Right atrium auricular region (tissue), 2 donors: ENCODE results near the gene ETFA. TPM values are rescaled to one million over a fixed set of nuclear protein-coding genes. Genes with fewer than 3 reads are reported as not detected.

Source experiments
- DNase-seq: peaks from one replicate; pipeline ENCODE4 v3.0.0-alpha.2; 2019; ENCODE audit warnings: low spot score
- H3K27ac ChIP-seq, 2 donors: fragments of 200-600 bp; sonication (generic); 1 replicate in 1 of 2; 2 replicates in 1 of 2; pipeline ENCODE4 v1.5.1; 2016 to 2019
- H3K27me3 ChIP-seq, 2 donors: fragments of 200-600 bp; sonication (generic); one replicate each; pipeline versions ENCODE4 v1.5.1 to v1.6.0; 2017 to 2019
- H3K36me3 ChIP-seq: fragments of 200-600 bp; sonication (generic); one replicate; pipeline ENCODE4 v1.5.1; 2016
- H3K4me1 ChIP-seq, 2 donors: fragments of 200-600 bp; sonication (generic); one replicate each; pipeline versions ENCODE4 v1.5.1 to v1.6.0; 2017 to 2019
- H3K4me3 ChIP-seq, 2 donors: fragments of 200-600 bp; sonication (generic); 1 replicate in 1 of 2; 2 replicates in 1 of 2; pipeline ENCODE4 v1.5.1; 2017 to 2019; ENCODE audit warnings: mild to moderate bottlenecking in 1 of 2, moderate library complexity in 1 of 2
- H3K9me3 ChIP-seq, 2 donors: fragments of 200-600 bp; sonication (generic); one replicate each; pipeline ENCODE4 v1.5.1; 2019
- CTCF ChIP-seq, 2 donors: fragments of 200-600 bp; sonication (generic); IDR thresholded peaks; one replicate each; pipeline ENCODE4 v1.5.1; 2019; ENCODE audit warnings: antibody characterized with exemption in 2 of 2
- total RNA-seq, 2 donors: library from RNA; depleted of rRNA; stranded (reverse); fragments of >200 nt; gene quantifications; one replicate each; pipeline ENCODE4 v1.1.0, GENCODE V29; 2016

The ETFA gene
- total RNA-seq, 2 donors from 2014 or later: 109 to 186 TPM

GRCh38 chr15:76221085-76221767 is 90.0 kb downstream of the ETFA start:
- no peak overlapping the region for H3K27ac ChIP-seq
- no peaks in the 10 kb centered on the region for H3K9me3 ChIP-seq
- peaks cover 26% of the 10 kb centered on the region for H3K36me3 ChIP-seq
- no peak for TF ChIP-seq CTCF (IDR thresholded peaks at IDR 0.05)
- no peak for DNase-seq
- H3K4me3 ChIP-seq: no peak overlapping the region
- no peaks in the 10 kb centered on the region for H3K27me3 ChIP-seq
- H3K4me1 ChIP-seq: peaks cover 0 to 8% of the 10 kb centered on the region in 2 donors

- H3K27ac ChIP-seq: no peak overlapping the region
- no peaks in the 10 kb centered on the region for H3K27me3 ChIP-seq
- H3K4me1 ChIP-seq: peaks cover 0 to 8% of the 10 kb centered on the region in 2 donors
- H3K4me3 ChIP-seq: no peak overlapping the region
- peaks cover 40% of the 10 kb centered on the region for H3K36me3 ChIP-seq
- no peak for DNase-seq
- TF ChIP-seq CTCF (IDR thresholded peaks at IDR 0.05): no peak
- H3K9me3 ChIP-seq: no peaks in the 10 kb centered on the region
Measured at GRCh38 chr15:76217882-76218217, 93.4 kb downstream of the ETFA start.

- TF ChIP-seq CTCF (IDR thresholded peaks at IDR 0.05): no peak
- Histone ChIP-seq H3K9me3 (no peaks in the 10 kb centered on the region), H3K27me3 (no peaks in the 10 kb centered on the region), H3K4me3 (no peak overlapping the region), H3K27ac (no peak overlapping the region), H3K4me1 (peaks cover 0 to 8% of the 10 kb centered on the region in 2 donors), H3K36me3 (peaks cover 41% of the 10 kb centered on the region)
- no peak for DNase-seq
Measured at GRCh38 chr15:76217029-76217881, 94.0 kb downstream of the ETFA start.

- no peak for DNase-seq
Measured at GRCh38 chr15:76215634-76216033, 95.6 kb downstream of the ETFA start.

GRCh38 chr15:76209942-76210341 is 101.3 kb downstream of the ETFA start:
- no peaks in the 10 kb centered on the region for H3K27me3 ChIP-seq
- no peaks in the 10 kb centered on the region for H3K9me3 ChIP-seq
- DNase-seq: no peak
- H3K36me3 ChIP-seq: peaks cover 38% of the 10 kb centered on the region
- TF ChIP-seq CTCF (IDR thresholded peaks at IDR 0.05): no peak
- no peak overlapping the region for H3K27ac ChIP-seq
- peaks cover 0 to 4% of the 10 kb centered on the region in 2 donors for H3K4me1 ChIP-seq
- no peak overlapping the region for H3K4me3 ChIP-seq

More at GRCh38 chr15:76215634-76216033, 95.6 kb downstream of the ETFA start:
- no peak for TF ChIP-seq CTCF (IDR thresholded peaks at IDR 0.05)
- Histone ChIP-seq H3K4me3 (no peak overlapping the region), H3K27ac (no peak overlapping the region), H3K9me3 (no peaks in the 10 kb centered on the region), H3K27me3 (no peaks in the 10 kb centered on the region), H3K36me3 (peaks cover 55% of the 10 kb centered on the region), H3K4me1 (peaks cover 0 to 8% of the 10 kb centered on the region in 2 donors)
